Adrenal gland (tissue), 19 donors: ENCODE results near the gene SPATA31A5. TPM values are rescaled to one million over a fixed set of nuclear protein-coding genes. Genes with fewer than 3 reads are reported as not detected.
"Not testable (repeated sequence)": the region's sequence is repeated elsewhere in the genome, so short reads cannot be mapped to it uniquely, and the experiment has no call there.

Experiments
- DNase-seq, 7 donors: peaks; one replicate each; pipeline ENCODE4 v3.0.0-alpha.2; 2019 to 2020
- H3K27ac ChIP-seq, 5 donors: fragments of 200-600 bp; sonication (generic) in 4 of 5; 1 replicate in 3 of 5; 2 replicates in 2 of 5; pipeline versions ENCODE4 v1.5.1 to v1.8.0; 2016 to 2020; ENCODE audit warnings: mild to moderate bottlenecking in 1 of 5
- H3K27me3 ChIP-seq: fragments of 200-600 bp; 2 replicates; pipeline ENCODE4 v1.8.0; 2021
- H3K36me3 ChIP-seq, 2 donors: fragments of 200-600 bp; replicated peaks in 1 of 2; 1 replicate in 1 of 2; 2 replicates in 1 of 2; pipeline versions ENCODE4 v1.5.1 to v1.8.0; 2018 to 2022
- H3K4me1 ChIP-seq, 2 donors: fragments of 200-600 bp; replicated peaks in 1 of 2; 1 replicate in 1 of 2; 2 replicates in 1 of 2; pipeline versions ENCODE4 v1.5.1 to v1.8.0; 2018 to 2021
- H3K4me3 ChIP-seq, 4 donors: fragments of 200-600 bp; sonication (generic) in 3 of 4; one replicate each; pipeline ENCODE4 v1.5.1; 2016 to 2018
- H3K9me3 ChIP-seq, 3 donors: fragments of 200-600 bp; sonication (generic) in 1 of 3; replicated peaks in 1 of 3; 1 replicate in 2 of 3; 2 replicates in 1 of 3; pipeline versions ENCODE4 v1.5.1 to v1.8.0; 2016 to 2021
- WGBS, 4 donors: extraction: QIAGEN DNeasy Blood & Tissue Kit in 2 of 4; methylation state at CpG; one replicate each; pipeline versions ENCODE4 v1.1.5 to v1.1.7; 2013 to 2017; 5-methylcytosine and 5-hydroxymethylcytosine counted together
- intact Hi-C, 2 donors: fragments of 100-400 bp; cut with DNase I; formaldehyde crosslinking; loops; one replicate each; pipeline versions ENCODE4 v1.14.1 to v1.15.0; 2022 to 2023
- long read RNA-seq, 10 donors: library from polyadenylated mRNA in 3 of 10; unstranded in 2 of 10; stranded (forward) in 1 of 10; transcript quantifications; one replicate each; pipeline ENCODE4 v2.0.0 and lab custom pipeline, GENCODE V29; 2021 to 2026
- polyA plus RNA-seq, 3 donors: library from polyadenylated mRNA; stranded (reverse); fragments of 200-250 nt in 2 of 3; fragments of 350-450 nt in 1 of 3; fragmentation: Illumina TruSeq in 1 of 3; extraction: RNeasy Lipid Tissue Mini Kit (QIAGEN cat#74804) in 1 of 3; gene quantifications; one replicate each; pipeline ENCODE4 v1.2.3, GENCODE V29; 2013 to 2014
- small RNA-seq, 2 donors: library from RNA; depleted of rRNA; stranded (forward); fragments of <200 nt; gene quantifications; one replicate each; pipeline ENCODE3, GENCODE V24; 2016
- total RNA-seq, 9 donors: library from RNA; depleted of rRNA in 4 of 9; stranded (reverse); fragments of >200 nt in 4 of 9; fragments of 120-200 nt in 1 of 9; fragmentation: NEBNext Ultra II Directional in 1 of 9; extraction: Animal tissue kit (Norgen Biotek cat#: 25700) in 1 of 9; gene quantifications; one replicate each; pipeline versions ENCODE4 v1.1.0 to v1.2.4, GENCODE V29; 2013 to 2023
- donor health status: healthy with polysubstance abuse.
- donor health status: Bipolar disorder and iron deficiency.
- donor health status: DM: yes; HTN: yes; CAD: no.
- donor health status: DM: no; HTN: no; CAD: no.
- donor health status: DM: no; HTN: no; CAD: no.
- donor health status: DM: yes; HTN: yes; CAD: no.

Gene SPATA31A5
- total RNA-seq (not detected), polyA plus RNA-seq (not detected)
- long read RNA-seq, donor 1 = 0 reads
- long read RNA-seq, donor 2 = 0 reads
- long read RNA-seq, donor 3 = 0 reads
- long read RNA-seq, donor 4 = 0 reads
- long read RNA-seq, donor 5 = 0 reads
- long read RNA-seq, donor 6 = 0 reads
- long read RNA-seq, donor 7 = 0 reads
- long read RNA-seq, donor 8 = 0 reads
- long read RNA-seq, donor 9 = 0 reads
- long read RNA-seq, donor 10 = 0 reads

- H3K27me3 ChIP-seq, H3K4me3 ChIP-seq, H3K4me1 ChIP-seq, H3K36me3 ChIP-seq, H3K9me3 ChIP-seq, DNase-seq, H3K27ac ChIP-seq, intact Hi-C loops: not testable (repeated sequence)
- WGBS, 4 donors = no CpG with 5 or more reads among the region's 7 CpGs
Observed at GRCh38 chr9:60914107-60914506, at the start of gene SPATA31A5. Gene SPATA31A5 (plus strand): TSS chr9:60914407. CDS start chr9:60914436, 29 bp downstream.

GRCh38 chr9:60962990-60963350 lies 48.8 kb downstream of the SPATA31A5 start:
- intact Hi-C loops, H3K27me3 ChIP-seq, H3K4me1 ChIP-seq, H3K27ac ChIP-seq, H3K4me3 ChIP-seq, H3K9me3 ChIP-seq, DNase-seq, H3K36me3 ChIP-seq: not testable (repeated sequence)
- no CpG with 5 or more reads among the region's 1 CpG for WGBS, 4 donors

- intact Hi-C loops, H3K4me1 ChIP-seq, H3K27me3 ChIP-seq, DNase-seq, H3K9me3 ChIP-seq, H3K27ac ChIP-seq, H3K36me3 ChIP-seq, H3K4me3 ChIP-seq: not testable (repeated sequence)
Observed at GRCh38 chr9:60966382-60966781, 52.2 kb downstream of the SPATA31A5 start.

Small RNA genes lying within 50 kb of the gene (small RNA-seq; reads per million reads assigned to genes)
- 0 reads per million in 2 donors for gene AL590491.3
